ENCODE data around the gene SELENON. TPM values are rescaled to one million over a fixed set of nuclear protein-coding genes. Genes with fewer than 3 reads are reported as not detected.

The SELENON gene
- total RNA-seq, 1 donor = 33.7 TPM

DNA sequence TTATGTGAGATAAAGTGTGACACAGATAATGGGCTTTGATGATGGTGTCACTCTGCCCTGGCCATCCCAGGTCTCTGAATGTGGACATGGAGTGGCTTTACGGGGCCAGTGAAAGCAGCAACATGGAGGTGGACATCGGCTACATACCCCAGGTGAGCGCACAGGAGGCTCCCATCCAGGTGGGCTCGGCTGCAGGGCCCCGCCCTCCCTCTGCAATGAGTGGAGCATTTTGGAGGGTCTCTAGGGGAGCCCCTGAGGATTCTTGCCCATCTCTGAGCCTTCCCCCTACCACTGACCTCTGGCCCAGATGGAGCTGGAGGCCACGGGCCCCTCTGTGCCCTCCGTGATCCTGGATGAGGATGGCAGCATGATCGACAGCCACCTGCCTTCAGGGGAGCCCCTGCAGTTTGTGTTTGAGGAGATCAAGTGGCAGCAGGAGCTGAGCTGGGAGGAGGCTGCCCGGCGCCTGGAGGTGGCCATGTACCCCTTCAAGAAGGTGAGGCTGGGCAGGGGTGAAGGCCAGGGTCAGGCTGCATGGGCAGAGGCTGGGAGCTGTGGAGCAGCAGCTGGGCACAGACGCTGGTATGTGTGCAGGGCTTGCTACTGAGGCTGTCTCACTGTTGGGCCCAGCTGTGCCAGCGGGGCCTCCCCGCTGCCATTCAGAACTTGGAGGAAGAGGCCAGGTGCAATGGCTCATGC is 11.5 kb downstream of the SELENON start:
- Histone ChIP-seq H3K36me3 (ENCODE audit: insufficient read depth, low read length) (peaks cover 73% of the 10 kb centered on the region), H2AFZ (ENCODE audit: low read length) (no peak overlapping the region), H3K27ac (ENCODE audit: low read depth, low read length) (no peak overlapping the region), H3K9me3 (ENCODE audit: low read depth, low read length) (no peaks in the 10 kb centered on the region), H3K79me2 (ENCODE audit: insufficient read depth, low read length) (no peaks in the 10 kb centered on the region), H3K4me1 (ENCODE audit: insufficient read depth, low read length) (peaks cover 1% of the 10 kb centered on the region), H3K4me3 (ENCODE audit: insufficient read depth, low read length) (no peak overlapping the region), H3K27me3 (ENCODE audit: insufficient read depth, low read length) (no peaks in the 10 kb centered on the region), H3K4me2 (ENCODE audit: insufficient read depth, low read length) (no peak overlapping the region), H4K20me1 (ENCODE audit: insufficient read depth, low read length) (peaks cover 18% of the 10 kb centered on the region)
- TF ChIP-seq, protein P1, sequence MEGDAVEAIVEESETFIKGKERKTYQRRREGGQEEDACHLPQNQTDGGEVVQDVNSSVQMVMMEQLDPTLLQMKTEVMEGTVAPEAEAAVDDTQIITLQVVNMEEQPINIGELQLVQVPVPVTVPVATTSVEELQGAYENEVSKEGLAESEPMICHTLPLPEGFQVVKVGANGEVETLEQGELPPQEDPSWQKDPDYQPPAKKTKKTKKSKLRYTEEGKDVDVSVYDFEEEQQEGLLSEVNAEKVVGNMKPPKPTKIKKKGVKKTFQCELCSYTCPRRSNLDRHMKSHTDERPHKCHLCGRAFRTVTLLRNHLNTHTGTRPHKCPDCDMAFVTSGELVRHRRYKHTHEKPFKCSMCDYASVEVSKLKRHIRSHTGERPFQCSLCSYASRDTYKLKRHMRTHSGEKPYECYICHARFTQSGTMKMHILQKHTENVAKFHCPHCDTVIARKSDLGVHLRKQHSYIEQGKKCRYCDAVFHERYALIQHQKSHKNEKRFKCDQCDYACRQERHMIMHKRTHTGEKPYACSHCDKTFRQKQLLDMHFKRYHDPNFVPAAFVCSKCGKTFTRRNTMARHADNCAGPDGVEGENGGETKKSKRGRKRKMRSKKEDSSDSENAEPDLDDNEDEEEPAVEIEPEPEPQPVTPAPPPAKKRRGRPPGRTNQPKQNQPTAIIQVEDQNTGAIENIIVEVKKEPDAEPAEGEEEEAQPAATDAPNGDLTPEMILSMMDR (IDR thresholded peaks at IDR 0.05; ENCODE audit: extremely low read depth, low read depth, low read length) = no peak
- peak; percentile 63 for DNase-seq (ENCODE audit: insufficient read length, low spot score, missing footprints)

DNA sequence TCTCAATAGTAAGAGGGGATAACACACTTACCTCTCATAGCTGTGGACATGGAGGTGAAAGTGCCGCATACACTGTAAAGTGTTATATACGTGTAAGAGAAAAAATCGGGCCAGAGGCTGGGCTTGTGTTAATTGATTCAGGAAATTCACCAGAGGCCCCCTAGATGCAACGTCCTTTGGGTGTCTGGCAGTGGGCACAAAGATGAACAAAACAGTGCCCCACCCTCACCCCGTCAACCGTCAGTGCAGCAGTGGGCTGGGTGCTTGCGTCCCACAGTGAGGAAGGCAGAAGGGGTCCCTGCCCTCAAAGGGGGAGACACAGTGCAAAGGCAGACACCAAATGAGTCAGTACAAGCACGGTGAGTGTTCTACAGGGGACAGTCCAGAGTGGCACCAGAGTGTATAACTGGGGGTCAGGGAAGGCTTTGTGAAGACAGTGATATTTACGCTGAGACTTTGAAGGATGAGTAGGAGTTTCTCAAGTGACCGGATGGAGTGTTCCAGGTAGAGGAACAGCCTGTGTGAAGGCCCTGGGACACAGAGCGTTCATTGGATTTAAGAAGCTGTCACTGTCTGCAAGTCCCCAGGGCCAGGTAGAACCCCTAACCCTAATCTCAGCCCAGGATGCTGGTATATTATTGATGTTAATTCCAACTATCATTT is 13.2 kb downstream of the SELENON start:
- Histone ChIP-seq H3K4me3 (ENCODE audit: insufficient read depth, low read length) (no peak overlapping the region), H3K9me3 (ENCODE audit: low read depth, low read length) (no peaks in the 10 kb centered on the region), H3K27ac (ENCODE audit: low read depth, low read length) (no peak overlapping the region), H3K4me1 (ENCODE audit: insufficient read depth, low read length) (peaks cover 2% of the 10 kb centered on the region), H4K20me1 (ENCODE audit: insufficient read depth, low read length) (peaks cover 10% of the 10 kb centered on the region), H3K27me3 (ENCODE audit: insufficient read depth, low read length) (no peaks in the 10 kb centered on the region), H2AFZ (ENCODE audit: low read length) (no peak overlapping the region), H3K36me3 (ENCODE audit: insufficient read depth, low read length) (peaks cover 70% of the 10 kb centered on the region), H3K79me2 (ENCODE audit: insufficient read depth, low read length) (no peaks in the 10 kb centered on the region), H3K4me2 (ENCODE audit: insufficient read depth, low read length) (no peak overlapping the region)
- TF ChIP-seq, protein P1 (IDR thresholded peaks at IDR 0.05; ENCODE audit: extremely low read depth, low read depth, low read length) = no peak
- no peak for DNase-seq (ENCODE audit: insufficient read length, low spot score, missing footprints)

DNA sequence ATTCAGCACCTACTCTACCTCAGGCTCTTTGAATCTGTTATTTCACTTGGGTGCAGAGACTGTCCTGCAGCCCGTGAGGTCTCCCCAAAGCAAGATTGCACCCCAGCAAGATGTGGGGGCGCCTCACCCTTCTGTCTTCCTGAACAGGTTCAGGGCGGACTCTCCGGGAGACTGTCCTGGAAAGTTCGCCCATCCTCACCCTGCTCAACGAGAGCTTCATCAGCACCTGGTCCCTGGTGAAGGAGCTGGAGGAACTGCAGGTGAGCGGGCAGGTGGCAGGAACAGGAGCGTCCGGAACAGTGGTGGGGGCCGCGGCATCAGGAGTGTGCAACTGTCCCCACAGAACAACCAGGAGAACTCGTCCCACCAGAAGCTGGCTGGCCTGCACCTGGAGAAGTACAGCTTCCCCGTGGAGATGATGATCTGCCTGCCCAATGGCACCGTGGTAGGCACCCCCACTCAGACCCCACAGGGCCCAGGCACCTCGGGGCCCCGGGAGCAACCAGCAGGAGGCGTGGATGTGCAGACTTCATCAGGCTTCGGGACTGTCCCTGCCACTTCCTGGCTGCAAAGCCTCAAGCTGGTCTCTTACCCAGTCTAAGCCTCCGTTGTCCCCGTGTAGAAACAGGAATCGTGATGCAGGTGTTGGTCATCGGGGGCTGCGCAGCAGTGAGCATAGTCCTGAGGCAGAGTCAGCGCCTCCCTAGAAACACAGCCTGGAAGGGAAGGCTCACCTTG is 13.9 kb downstream of the SELENON start:
- TF ChIP-seq, protein P1 (IDR thresholded peaks at IDR 0.05; ENCODE audit: extremely low read depth, low read depth, low read length) = no peak
- Histone ChIP-seq H3K4me3 (ENCODE audit: insufficient read depth, low read length) (no peak overlapping the region), H4K20me1 (ENCODE audit: insufficient read depth, low read length) (peaks cover 10% of the 10 kb centered on the region), H3K79me2 (ENCODE audit: insufficient read depth, low read length) (peaks cover 2% of the 10 kb centered on the region), H3K27ac (ENCODE audit: low read depth, low read length) (no peak overlapping the region), H3K36me3 (ENCODE audit: insufficient read depth, low read length) (peaks cover 63% of the 10 kb centered on the region), H3K4me1 (ENCODE audit: insufficient read depth, low read length) (peaks cover 9% of the 10 kb centered on the region), H2AFZ (ENCODE audit: low read length) (no peak overlapping the region), H3K9me3 (ENCODE audit: low read depth, low read length) (no peaks in the 10 kb centered on the region), H3K4me2 (ENCODE audit: insufficient read depth, low read length) (no peak overlapping the region), H3K27me3 (ENCODE audit: insufficient read depth, low read length) (no peaks in the 10 kb centered on the region)
- DNase-seq (ENCODE audit: insufficient read length, low spot score, missing footprints) = peak; percentile 73
